Muscle of back (tissue), 11 donors: ENCODE data around the gene SCN8A. TPM values are rescaled to one million over a fixed set of nuclear protein-coding genes. Genes with fewer than 3 reads are reported as not detected.

Experiments used
- DNase-seq, 3 donors: peaks; one replicate each; pipeline versions ENCODE4 v3.0.0 to v3.0.0-alpha.2; 2013
- polyA plus RNA-seq, 10 donors: library from polyadenylated mRNA; unstranded; fragments of 120-200 nt; gene quantifications; one replicate each; pipeline ENCODE4 v1.2.1, GENCODE V29; 2013; ENCODE audit not compliant: insufficient read length in 10 of 10

The SCN8A gene
- polyA plus RNA-seq, 10 donors: 0.24 to 2.7 (median 0.38) TPM

GRCh38 chr12:51850081-51850964 lies 259.3 kb downstream of the SCN8A start:
- no peak for DNase-seq

GRCh38 chr12:51850965-51851299 lies 259.9 kb downstream of the SCN8A start:
- DNase-seq: no peak

DNA sequence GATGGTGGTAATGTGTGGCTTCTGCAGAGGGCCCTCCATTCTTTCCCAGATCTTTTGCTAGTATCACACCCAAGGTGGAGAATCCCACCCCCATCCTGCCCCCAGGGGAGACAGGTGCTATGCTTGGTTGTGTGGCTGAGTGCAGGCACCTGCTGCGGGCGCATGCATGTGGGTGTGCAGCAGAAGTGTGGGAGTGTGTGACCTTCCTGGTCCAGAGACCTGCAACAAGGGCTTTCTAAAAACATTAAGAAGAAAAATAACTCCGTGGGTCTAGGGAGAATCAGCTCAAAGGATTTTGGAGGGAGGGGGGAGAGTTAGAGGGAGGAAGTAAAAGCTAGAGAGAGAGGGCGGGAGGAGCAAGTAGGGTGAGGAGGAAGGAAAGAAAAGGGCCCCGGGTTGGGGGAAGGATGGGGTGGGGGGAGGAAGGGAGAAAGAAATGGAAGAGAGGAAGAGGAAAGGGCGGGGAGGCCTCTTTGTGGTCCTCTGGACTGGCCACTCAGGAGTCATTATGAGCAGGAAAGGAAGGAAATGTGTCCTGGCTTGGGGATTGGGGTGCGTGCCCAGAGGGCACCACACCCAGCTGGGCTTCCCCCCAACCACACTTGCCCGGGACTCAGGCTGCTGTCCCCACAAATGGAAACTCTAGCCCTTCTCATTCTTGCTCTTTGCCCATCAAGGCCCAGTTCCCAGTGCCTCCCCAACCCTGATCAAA lies 260.5 kb downstream of the SCN8A start:
- no peak for DNase-seq

DNA sequence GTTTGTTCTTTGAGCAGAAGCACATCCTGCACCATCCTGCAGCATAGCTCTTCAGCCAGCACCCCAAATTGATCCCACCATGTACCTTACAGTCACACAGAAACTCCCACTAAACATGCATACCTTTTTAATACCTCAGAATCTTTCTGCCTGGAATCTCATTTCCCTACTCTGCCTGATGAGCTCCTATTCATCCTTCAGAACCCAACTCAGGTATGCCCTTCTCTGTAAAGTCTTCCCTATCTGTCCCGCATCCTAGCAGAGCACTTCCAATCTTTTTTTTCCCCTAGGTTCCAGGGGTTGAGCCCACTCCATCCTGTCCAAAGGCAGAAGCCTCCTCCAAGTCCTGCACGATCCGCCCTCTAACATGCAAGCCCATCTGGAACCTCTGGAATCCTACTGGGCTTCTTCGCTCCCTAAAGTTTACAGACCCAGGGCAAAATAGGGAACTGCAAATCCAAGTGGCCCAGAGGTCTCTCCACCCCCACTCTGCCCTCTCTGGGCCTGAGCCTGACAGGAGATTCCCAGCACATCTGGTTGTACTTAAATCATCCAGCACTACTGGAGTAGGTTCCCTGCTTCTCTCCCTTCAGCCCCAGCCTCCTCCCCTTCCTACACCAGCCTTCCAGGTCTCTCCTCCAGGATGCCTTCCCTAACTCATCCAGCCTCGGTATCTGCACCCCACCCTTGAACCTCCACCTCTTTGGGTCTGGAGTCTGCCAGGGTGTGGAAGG lies 261.5 kb downstream of the SCN8A start:
- DNase-seq: no peak

DNA sequence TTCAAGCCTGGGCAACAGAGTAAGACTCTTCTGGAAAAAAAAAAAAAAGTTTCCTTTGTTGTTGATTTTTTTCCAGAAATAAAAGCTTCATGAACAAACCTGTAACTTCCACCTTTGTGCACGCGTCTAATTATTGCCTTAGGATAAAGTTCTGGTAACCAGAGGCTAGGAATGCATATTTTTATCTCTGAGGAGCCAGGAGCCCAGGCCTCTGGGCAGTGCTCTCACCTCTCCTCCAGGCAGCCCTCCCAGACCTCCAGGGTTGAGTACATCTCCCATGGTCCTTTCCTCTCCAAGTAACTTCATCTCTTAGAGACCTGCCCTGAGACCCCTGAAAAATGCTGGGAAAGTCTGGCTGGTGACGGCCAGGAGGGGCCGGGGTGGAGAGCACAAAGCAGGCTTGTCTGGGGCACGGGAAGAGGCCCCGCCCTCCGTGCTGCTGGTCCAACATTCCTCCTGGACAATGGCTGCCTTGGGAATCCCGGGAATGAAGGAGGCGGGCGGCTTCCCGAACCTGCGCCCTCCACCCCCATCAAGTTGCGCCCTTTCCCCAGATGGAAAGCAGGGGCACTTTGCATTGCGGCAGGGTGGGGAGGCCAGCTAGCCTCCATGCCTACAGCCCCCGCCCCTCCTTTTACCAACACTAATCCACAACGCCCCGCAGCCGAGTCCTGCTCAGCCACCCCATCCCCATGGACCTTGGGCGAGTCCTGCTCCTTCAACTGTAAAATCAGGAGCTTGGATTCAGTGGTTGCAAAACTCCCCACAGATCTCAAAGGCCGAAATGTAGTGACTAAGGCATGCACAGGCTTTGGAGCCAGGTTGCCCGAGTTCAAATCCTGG lies 264.8 kb downstream of the SCN8A start:
- peak in 1 of 3 donors; percentile 78 for DNase-seq

- no peak for DNase-seq
These were observed 270.0 kb downstream of the SCN8A start for GRCh38 chr12:51860986-51861385.

Other genes with a start within 250 kb of the SCN8A start
- not detected for gene CELA1, start 244.6 kb upstream of the SCN8A start, polyA plus RNA-seq
- gene GALNT6, start 199.8 kb upstream of the SCN8A start, polyA plus RNA-seq: 1 to 10 TPM in 2 of 10 donors, under 1 TPM in 8; 0.28 to 1.2 (median 0.61) TPM
- 1 to 10 TPM in 7 of 10 donors, under 1 TPM in 3; 0.58 to 2.5 (median 1.1) TPM for gene SLC4A8, start 166.4 kb upstream of the SCN8A start, polyA plus RNA-seq